ENCODE data around the gene HACD2. TPM values are rescaled to one million over a fixed set of nuclear protein-coding genes. Genes with fewer than 3 reads are reported as not detected.

HACD2 gene
- total and polyA plus RNA-seq, 2 donors (not counting 3 experiments of a cell fraction or from before 2014, with no cell fraction given) = 17.0 to 20.9 TPM

DNA sequence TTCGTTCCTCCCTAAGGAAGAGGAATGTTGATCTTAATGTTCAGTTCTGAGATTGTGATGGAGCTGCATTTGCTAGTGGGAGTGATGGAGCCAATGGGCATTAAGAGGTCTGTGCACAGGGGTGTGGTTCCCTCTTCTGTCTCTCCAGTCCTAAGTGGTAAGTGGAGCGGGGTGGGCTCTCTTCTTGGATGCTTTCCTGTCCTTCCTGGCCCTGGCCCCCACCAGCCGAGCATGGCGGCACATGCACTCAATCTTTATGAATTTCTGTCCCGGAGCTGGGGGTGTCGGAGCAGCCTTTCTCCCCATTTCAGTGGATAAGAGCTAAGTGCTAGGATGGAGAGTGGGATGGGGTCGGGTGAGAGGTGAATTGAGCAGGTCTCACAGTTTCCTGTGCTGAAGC lies 98.4 kb downstream of the HACD2 start:
- dilution Hi-C loops (cut with MboI; ENCODE audit: extremely low pct_ligation_motif_present, low sequenced_read_pairs) = no loop called here
- DNase-seq (ENCODE audit: low read depth, low spot score) (no peak), FAIRE-seq (no peak)
- no peaks in the 10 kb centered on the region for H4K20me1 ChIP-seq (replicated peaks; ENCODE audit: control insufficient read depth, extremely low read depth, insufficient read depth, low read length)
- H3K4me3 ChIP-seq (replicated peaks in 1 of 3; ENCODE audit: insufficient read depth in 1 of 3, low read depth in 1 of 3, low read length in 3 of 3) = no peak overlapping the region
- no peaks in the 10 kb centered on the region for H3K9me3 ChIP-seq (replicated peaks; ENCODE audit: control insufficient read depth, insufficient read depth, low read length)
- BruUV-seq (replicated peaks) = no TSS peak
- POLR2A ChIA-PET = no interaction called here
- no peak overlapping the region for H3K4me2 ChIP-seq (ENCODE audit: insufficient read depth, low read length)
- intact Hi-C loops (cut with micrococcal nuclease) = no loop called here
- no peak for TF ChIP-seq POLR2A (IDR thresholded peaks at IDR 0.05; ENCODE audit: low read depth, low read length)
- no peak for TF ChIP-seq POLR2AphosphoS5 (IDR thresholded peaks at IDR 0.05; ENCODE audit: insufficient read depth, low read depth, low read length)
- TF ChIP-seq GATA2 (IDR thresholded peaks at IDR 0.05; ENCODE audit: insufficient read depth, insufficient read length, low read depth, low read length) = no peak
- TF ChIP-seq FOS (IDR thresholded peaks at IDR 0.05; ENCODE audit: borderline replicate concordance, insufficient read depth, low read length) = no peak
- TF ChIP-seq CTCF (IDR thresholded peaks at IDR 0.05; ENCODE audit: extremely low read depth in 1 of 2, insufficient read depth in 1 of 2, low read depth in 1 of 2, low read length in 2 of 2) = no peak
- no peaks in the 10 kb centered on the region for H3K79me2 ChIP-seq (ENCODE audit: control insufficient read depth, insufficient read depth, low read length)
- CTCF ChIA-PET = interaction anchor here (0.5 kb wide), 1 partner anchor 33 kb away, joined by 3 read pairs; no protein-coding TSS in a partner anchor
- no peaks in the 10 kb centered on the region for H3K9me1 ChIP-seq (replicated peaks; ENCODE audit: control insufficient read depth, extremely low read depth, insufficient read depth, low read length)
- no peak overlapping the region for H3K9ac ChIP-seq (replicated peaks; ENCODE audit: extremely low read depth, insufficient read depth, low read length)
- no peak overlapping the region for H2AFZ ChIP-seq (ENCODE audit: low read depth, low read length)
- no peaks in the 10 kb centered on the region for H3K36me3 ChIP-seq (ENCODE audit: control insufficient read depth in 2 of 2, extremely low read depth in 1 of 2, insufficient read depth in 2 of 2, low read length in 2 of 2)
- H3K27me3 ChIP-seq (ENCODE audit: control insufficient read depth in 2 of 2, insufficient read depth in 2 of 2, low read length in 2 of 2) = peaks cover 0 to 2% of the 10 kb centered on the region in 2 experiments
- H3K4me1 ChIP-seq (ENCODE audit: control insufficient read depth, extremely low read depth, insufficient read depth, low read length) = no peaks in the 10 kb centered on the region
- H3K27ac ChIP-seq (ENCODE audit: insufficient read depth, low read depth, low read length) = no peak overlapping the region

DNA sequence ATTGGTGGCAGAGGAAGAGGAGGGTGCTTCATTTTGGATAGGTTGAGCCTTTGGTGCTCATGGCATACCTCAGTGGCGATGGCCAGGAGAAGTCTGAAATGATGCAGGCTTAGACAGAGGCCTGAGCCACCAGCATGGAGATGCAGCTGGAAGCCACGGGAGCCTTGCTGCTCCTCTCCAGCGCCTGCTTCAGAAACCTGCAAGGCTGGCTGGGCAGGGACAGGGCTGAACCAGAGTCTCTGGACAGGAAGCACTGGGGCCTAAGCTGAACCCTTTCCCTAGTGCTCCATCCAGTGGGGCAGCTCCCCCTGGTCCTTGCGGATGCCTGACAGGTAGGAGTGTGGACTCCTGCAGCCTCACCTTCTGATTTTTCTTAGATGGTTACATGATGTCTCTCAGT lies 99.3 kb downstream of the HACD2 start:
- Histone ChIP-seq H3K9me3 (replicated peaks; ENCODE audit: control insufficient read depth, insufficient read depth, low read length) (no peaks in the 10 kb centered on the region), H3K9ac (replicated peaks; ENCODE audit: extremely low read depth, insufficient read depth, low read length) (no peak overlapping the region), H2AFZ (ENCODE audit: low read depth, low read length) (no peak overlapping the region), H3K9me1 (replicated peaks; ENCODE audit: control insufficient read depth, extremely low read depth, insufficient read depth, low read length) (no peaks in the 10 kb centered on the region), H4K20me1 (replicated peaks; ENCODE audit: control insufficient read depth, extremely low read depth, insufficient read depth, low read length) (no peaks in the 10 kb centered on the region), H3K4me2 (ENCODE audit: insufficient read depth, low read length) (no peak overlapping the region), H3K4me1 (ENCODE audit: control insufficient read depth, extremely low read depth, insufficient read depth, low read length) (no peaks in the 10 kb centered on the region), H3K27ac (ENCODE audit: insufficient read depth, low read depth, low read length) (no peak overlapping the region), H3K79me2 (ENCODE audit: control insufficient read depth, insufficient read depth, low read length) (no peaks in the 10 kb centered on the region), H3K4me3 (replicated peaks in 1 of 3; ENCODE audit: insufficient read depth in 1 of 3, low read depth in 1 of 3, low read length in 3 of 3) (no peak overlapping the region), H3K36me3 (ENCODE audit: control insufficient read depth in 2 of 2, extremely low read depth in 1 of 2, insufficient read depth in 2 of 2, low read length in 2 of 2) (no peaks in the 10 kb centered on the region), H3K27me3 (ENCODE audit: control insufficient read depth in 2 of 2, insufficient read depth in 2 of 2, low read length in 2 of 2) (peaks cover 3 to 5% of the 10 kb centered on the region in 2 experiments)
- DNase-seq (ENCODE audit: low read depth, low spot score) (no peak), FAIRE-seq (no peak)
- no TSS peak for BruUV-seq (replicated peaks)
- CTCF ChIA-PET = no interaction called here
- no peak for TF ChIP-seq MYC (IDR thresholded peaks at IDR 0.05; ENCODE audit: low read depth, low read length)
- no peak for TF ChIP-seq POLR2AphosphoS5 (IDR thresholded peaks at IDR 0.05; ENCODE audit: insufficient read depth, low read depth, low read length)
- no peak for TF ChIP-seq CTCF (IDR thresholded peaks at IDR 0.05; ENCODE audit: extremely low read depth in 1 of 2, insufficient read depth in 1 of 2, low read depth in 1 of 2, low read length in 2 of 2)
- no peak for TF ChIP-seq FOS (IDR thresholded peaks at IDR 0.05; ENCODE audit: borderline replicate concordance, insufficient read depth, low read length)
- TF ChIP-seq, protein P1, sequence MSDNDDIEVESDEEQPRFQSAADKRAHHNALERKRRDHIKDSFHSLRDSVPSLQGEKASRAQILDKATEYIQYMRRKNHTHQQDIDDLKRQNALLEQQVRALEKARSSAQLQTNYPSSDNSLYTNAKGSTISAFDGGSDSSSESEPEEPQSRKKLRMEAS (IDR thresholded peaks at IDR 0.05; ENCODE audit: insufficient read depth, insufficient read length) = no peak
- TF ChIP-seq GATA2 (IDR thresholded peaks at IDR 0.05; ENCODE audit: insufficient read depth, insufficient read length, low read depth, low read length) = no peak
- TF ChIP-seq POLR2A (IDR thresholded peaks at IDR 0.05; ENCODE audit: low read depth, low read length) = no peak
- TF ChIP-seq JUN (IDR thresholded peaks at IDR 0.05; ENCODE audit: borderline replicate concordance, insufficient read depth, insufficient read length, low read depth) = no peak
- no peak for TF ChIP-seq EZH2 (IDR thresholded peaks at IDR 0.05; ENCODE audit: borderline replicate concordance, low read depth, low read length, severe bottlenecking)
- intact Hi-C loops (cut with micrococcal nuclease) (no loop called here), dilution Hi-C loops (cut with MboI; ENCODE audit: extremely low pct_ligation_motif_present, low sequenced_read_pairs) (no loop called here)
- POLR2A ChIA-PET = no interaction called here

Measured in endothelial cell of umbilical vein (primary cell).